NCI-H2081 (cell line): Measurements from ENCODE around the gene SEMA4D.

ENCODE experiments used
- DNase-seq, 2 experiments: peaks; one replicate each; lab custom pipeline; 2025; lab: John Stamatoyannopoulos, UW

SEMA4D gene

GRCh38 chr9:89465726-89466308, 32.1 kb downstream of the SEMA4D start:
- DNase-seq = no peak

GRCh38 chr9:89465001-89465451, 32.9 kb downstream of the SEMA4D start:
- DNase-seq = no peak

GRCh38 chr9:89464300-89464901, 33.5 kb downstream of the SEMA4D start:
- DNase-seq = no peak

GRCh38 chr9:89462817-89463683, 34.9 kb downstream of the SEMA4D start:
- DNase-seq = no peak

GRCh38 chr9:89462199-89462598, 35.7 kb downstream of the SEMA4D start:
- DNase-seq = no peak

- DNase-seq = no peak
These were observed 36.6 kb downstream of the SEMA4D start for GRCh38 chr9:89461265-89461664.

GRCh38 chr9:89460551-89460950, 37.4 kb downstream of the SEMA4D start:
- DNase-seq = no peak

GRCh38 chr9:89458768-89459496, 39.0 kb downstream of the SEMA4D start:
- DNase-seq = no peak

- no peak for DNase-seq
These were observed 40.5 kb downstream of the SEMA4D start for GRCh38 chr9:89457376-89457855.

GRCh38 chr9:89455356-89455824, 42.5 kb downstream of the SEMA4D start:
- no peak for DNase-seq

- no peak for DNase-seq
These were observed 43.2 kb downstream of the SEMA4D start for GRCh38 chr9:89454498-89455355.

GRCh38 chr9:89453452-89453851, 44.5 kb downstream of the SEMA4D start:
- no peak for DNase-seq

GRCh38 chr9:89452561-89452960, 45.4 kb downstream of the SEMA4D start:
- no peak for DNase-seq

GRCh38 chr9:89450213-89450612, 47.7 kb downstream of the SEMA4D start:
- DNase-seq = no peak

- DNase-seq = no peak
These were observed 48.6 kb downstream of the SEMA4D start for GRCh38 chr9:89449261-89449671.

- DNase-seq = no peak
These were observed 49.1 kb downstream of the SEMA4D start for GRCh38 chr9:89448821-89449220.

- DNase-seq = no peak
These were observed 49.5 kb downstream of the SEMA4D start for GRCh38 chr9:89448381-89448780.

GRCh38 chr9:89447416-89447815, 50.5 kb downstream of the SEMA4D start:
- no peak for DNase-seq

GRCh38 chr9:89446961-89447310, 51.0 kb downstream of the SEMA4D start:
- no peak for DNase-seq

GRCh38 chr9:89446261-89446960, 51.5 kb downstream of the SEMA4D start:
- no peak for DNase-seq
